Muscle of arm (tissue), 12 donors: Measurements from ENCODE around the gene FANCI. TPM values are rescaled to one million over a fixed set of nuclear protein-coding genes. Genes with fewer than 3 reads are reported as not detected.

Experiments
- DNase-seq: peaks from one replicate; pipeline ENCODE4 v3.0.0-alpha.2; 2013
- polyA plus RNA-seq, 12 donors: library from polyadenylated mRNA; unstranded; fragments of 120-200 nt; gene quantifications; one replicate each; pipeline ENCODE4 v1.2.1, GENCODE V29; 2013; ENCODE audit not compliant: insufficient read length in 12 of 12

Gene FANCI
- polyA plus RNA-seq, 12 donors, result 10.0 to 35.6 (median 20.1) TPM; not detected in 1

GRCh38 chr15:89359471-89360293 is 115.9 kb downstream of the FANCI start:
- no peak for DNase-seq

- no peak for DNase-seq
These were observed 116.7 kb downstream of the FANCI start for GRCh38 chr15:89360294-89360971.

- DNase-seq, result peak; percentile 80
These were observed 117.8 kb downstream of the FANCI start for GRCh38 chr15:89361451-89362202.

- no peak for DNase-seq
These were observed 118.7 kb downstream of the FANCI start for GRCh38 chr15:89362203-89363101.

- no peak for DNase-seq
These were observed 119.4 kb downstream of the FANCI start for GRCh38 chr15:89363133-89363532.

- DNase-seq, result no peak
These were observed 120.0 kb downstream of the FANCI start for GRCh38 chr15:89363770-89364169.

GRCh38 chr15:89364341-89364740 is 120.6 kb downstream of the FANCI start:
- no peak for DNase-seq

- no peak for DNase-seq
These were observed 121.1 kb downstream of the FANCI start for GRCh38 chr15:89364741-89365450.

GRCh38 chr15:89365462-89366065 is 121.8 kb downstream of the FANCI start:
- DNase-seq, result no peak

Other genes starting within 250 kb of the FANCI start
- gene ABHD2, start 155.5 kb upstream of the FANCI start, polyA plus RNA-seq, result 10 to 100 TPM in 11 of 12 donors, not detected in 1; 17.1 to 28.5 (median 23.2) TPM
- gene RLBP1, start 22.4 kb upstream of the FANCI start, polyA plus RNA-seq, result under 1 TPM in 6 of 12 donors, not detected in 6; 0.08 to 0.38 (median 0.14) TPM
- gene POLG, start 90.8 kb downstream of the FANCI start, polyA plus RNA-seq, result 10 to 100 TPM in 11 of 12 donors, not detected in 1; 31.0 to 44.6 (median 37.2) TPM